ENCODE data around the gene PDE4A. TPM values are rescaled to one million over a fixed set of nuclear protein-coding genes. Genes with fewer than 3 reads are reported as not detected.

The PDE4A gene
- total and polyA plus RNA-seq, 2 of the 13 experiments (the other 11 are each of a cell fraction or from before 2014, with no cell fraction given) = 1.1 to 4.1 TPM

- TF ChIP-seq ZNF512 (CRISPR knock-in tag; IDR thresholded peaks at IDR 0.05) = no peak
- TF ChIP-seq ZNF720 (CRISPR knock-in tag; IDR thresholded peaks at IDR 0.05) = no peak
- TF ChIP-seq SIN3B (IDR thresholded peaks at IDR 0.05; ENCODE audit: low read length) = no peak
- TF ChIP-seq ZNF607 (CRISPR knock-in tag; IDR thresholded peaks at IDR 0.05; ENCODE audit: borderline replicate concordance) = no peak
- TF ChIP-seq TIGD3 (CRISPR knock-in tag; IDR thresholded peaks at IDR 0.05; ENCODE audit: borderline replicate concordance) = no peak
- TF ChIP-seq THAP9 (CRISPR knock-in tag; IDR thresholded peaks at IDR 0.05; ENCODE audit: borderline replicate concordance) = peak; percentile 31; the same call in 1 of the 2 replicates
- TF ChIP-seq SCMH1 (CRISPR knock-in tag; IDR thresholded peaks at IDR 0.05; ENCODE audit: borderline replicate concordance) = no peak
- TF ChIP-seq NFATC3 (CRISPR knock-in tag; IDR thresholded peaks at IDR 0.05) = no peak
- TF ChIP-seq, protein P1, sequence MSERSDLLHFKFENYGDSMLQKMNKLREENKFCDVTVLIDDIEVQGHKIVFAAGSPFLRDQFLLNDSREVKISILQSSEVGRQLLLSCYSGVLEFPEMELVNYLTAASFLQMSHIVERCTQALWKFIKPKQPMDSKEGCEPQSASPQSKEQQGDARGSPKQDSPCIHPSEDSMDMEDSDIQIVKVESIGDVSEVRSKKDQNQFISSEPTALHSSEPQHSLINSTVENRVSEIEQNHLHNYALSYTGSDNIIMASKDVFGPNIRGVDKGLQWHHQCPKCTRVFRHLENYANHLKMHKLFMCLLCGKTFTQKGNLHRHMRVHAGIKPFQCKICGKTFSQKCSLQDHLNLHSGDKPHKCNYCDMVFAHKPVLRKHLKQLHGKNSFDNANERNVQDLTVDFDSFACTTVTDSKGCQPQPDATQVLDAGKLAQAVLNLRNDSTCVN (CRISPR knock-in tag; IDR thresholded peaks at IDR 0.05; ENCODE audit: borderline replicate concordance) = no peak
- TF ChIP-seq, protein P2, sequence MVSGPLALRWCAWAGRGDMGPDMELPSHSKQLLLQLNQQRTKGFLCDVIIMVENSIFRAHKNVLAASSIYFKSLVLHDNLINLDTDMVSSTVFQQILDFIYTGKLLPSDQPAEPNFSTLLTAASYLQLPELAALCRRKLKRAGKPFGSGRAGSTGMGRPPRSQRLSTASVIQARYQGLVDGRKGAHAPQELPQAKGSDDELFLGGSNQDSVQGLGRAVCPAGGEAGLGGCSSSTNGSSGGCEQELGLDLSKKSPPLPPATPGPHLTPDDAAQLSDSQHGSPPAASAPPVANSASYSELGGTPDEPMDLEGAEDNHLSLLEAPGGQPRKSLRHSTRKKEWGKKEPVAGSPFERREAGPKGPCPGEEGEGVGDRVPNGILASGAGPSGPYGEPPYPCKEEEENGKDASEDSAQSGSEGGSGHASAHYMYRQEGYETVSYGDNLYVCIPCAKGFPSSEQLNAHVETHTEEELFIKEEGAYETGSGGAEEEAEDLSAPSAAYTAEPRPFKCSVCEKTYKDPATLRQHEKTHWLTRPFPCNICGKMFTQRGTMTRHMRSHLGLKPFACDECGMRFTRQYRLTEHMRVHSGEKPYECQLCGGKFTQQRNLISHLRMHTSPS (CRISPR knock-in tag; IDR thresholded peaks at IDR 0.05; ENCODE audit: low read depth) = peak; percentile 99
- no peak for TF ChIP-seq SMARCE1 (IDR thresholded peaks at IDR 0.05; ENCODE audit: borderline replicate concordance)
- no peak for TF ChIP-seq ZBTB1 (CRISPR knock-in tag; IDR thresholded peaks at IDR 0.05; ENCODE audit: borderline replicate concordance)
- no peak; the same call in 1 of the 2 replicates for TF ChIP-seq MTA1 (CRISPR knock-in tag; IDR thresholded peaks at IDR 0.05; ENCODE audit: borderline replicate concordance)
- TF ChIP-seq STAT5B (CRISPR knock-in tag; IDR thresholded peaks at IDR 0.05) = no peak
- no peak; the same call in 1 of the 2 replicates for TF ChIP-seq SALL2 (CRISPR knock-in tag; IDR thresholded peaks at IDR 0.05)
- TF ChIP-seq ZNF431 (CRISPR knock-in tag; IDR thresholded peaks at IDR 0.05; ENCODE audit: borderline replicate concordance, low read depth) = no peak
- TF ChIP-seq SETDB1 (CRISPR knock-in tag; IDR thresholded peaks at IDR 0.05; ENCODE audit: borderline replicate concordance) = no peak
- TF ChIP-seq ADNP (CRISPR knock-in tag; IDR thresholded peaks at IDR 0.05) = no peak
- TF ChIP-seq SP1 (IDR thresholded peaks at IDR 0.05) = no peak
- no peak for TF ChIP-seq SP1 (CRISPR knock-in tag; IDR thresholded peaks at IDR 0.05)
These were observed 81.7 kb downstream of the PDE4A start (continued) for GRCh38 chr19:10501971-10502523.
